G401.6 (cell line): ENCODE results near the gene NEU4.
"Not testable (repeated sequence)": the region's sequence is repeated elsewhere in the genome, so short reads cannot be mapped to it uniquely, and the experiment has no call there.

Source experiments
- FAIRE-seq: peaks from 2 replicates; lab custom pipeline; 2012; peaks lifted over from hg19 to GRCh38; lab: Jason Lieb, UNC

NEU4 gene

GRCh38 chr2:241814393-241814642 is 5.3 kb downstream of the NEU4 start:
- no peak for FAIRE-seq

- no peak for FAIRE-seq
These were observed 5.9 kb downstream of the NEU4 start for GRCh38 chr2:241814643-241815476.

- no peak for FAIRE-seq
These were observed 6.8 kb downstream of the NEU4 start for GRCh38 chr2:241815477-241816430.

DNA sequence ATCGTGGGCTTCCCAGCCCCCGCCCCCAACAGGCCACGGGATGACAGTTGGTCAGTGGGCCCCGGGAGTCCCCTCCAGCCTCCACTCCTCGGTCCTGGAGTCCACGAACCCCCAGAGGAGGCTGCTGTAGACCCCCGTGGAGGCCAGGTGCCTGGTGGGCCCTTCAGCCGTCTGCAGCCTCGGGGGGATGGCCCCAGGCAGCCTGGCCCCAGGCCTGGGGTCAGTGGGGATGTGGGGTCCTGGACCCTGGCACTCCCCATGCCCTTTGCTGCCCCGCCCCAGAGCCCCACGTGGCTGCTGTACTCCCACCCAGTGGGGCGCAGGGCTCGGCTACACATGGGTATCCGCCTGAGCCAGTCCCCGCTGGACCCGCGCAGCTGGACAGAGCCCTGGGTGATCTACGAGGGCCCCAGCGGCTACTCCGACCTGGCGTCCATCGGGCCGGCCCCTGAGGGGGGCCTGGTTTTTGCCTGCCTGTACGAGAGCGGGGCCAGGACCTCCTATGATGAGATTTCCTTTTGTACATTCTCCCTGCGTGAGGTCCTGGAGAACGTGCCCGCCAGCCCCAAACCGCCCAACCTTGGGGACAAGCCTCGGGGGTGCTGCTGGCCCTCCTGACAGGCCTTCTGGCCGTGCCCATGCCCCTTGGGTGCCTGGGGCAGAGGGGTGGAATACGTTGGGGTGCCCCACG is 7.6 kb downstream of the NEU4 start:
- FAIRE-seq: no peak

DNA sequence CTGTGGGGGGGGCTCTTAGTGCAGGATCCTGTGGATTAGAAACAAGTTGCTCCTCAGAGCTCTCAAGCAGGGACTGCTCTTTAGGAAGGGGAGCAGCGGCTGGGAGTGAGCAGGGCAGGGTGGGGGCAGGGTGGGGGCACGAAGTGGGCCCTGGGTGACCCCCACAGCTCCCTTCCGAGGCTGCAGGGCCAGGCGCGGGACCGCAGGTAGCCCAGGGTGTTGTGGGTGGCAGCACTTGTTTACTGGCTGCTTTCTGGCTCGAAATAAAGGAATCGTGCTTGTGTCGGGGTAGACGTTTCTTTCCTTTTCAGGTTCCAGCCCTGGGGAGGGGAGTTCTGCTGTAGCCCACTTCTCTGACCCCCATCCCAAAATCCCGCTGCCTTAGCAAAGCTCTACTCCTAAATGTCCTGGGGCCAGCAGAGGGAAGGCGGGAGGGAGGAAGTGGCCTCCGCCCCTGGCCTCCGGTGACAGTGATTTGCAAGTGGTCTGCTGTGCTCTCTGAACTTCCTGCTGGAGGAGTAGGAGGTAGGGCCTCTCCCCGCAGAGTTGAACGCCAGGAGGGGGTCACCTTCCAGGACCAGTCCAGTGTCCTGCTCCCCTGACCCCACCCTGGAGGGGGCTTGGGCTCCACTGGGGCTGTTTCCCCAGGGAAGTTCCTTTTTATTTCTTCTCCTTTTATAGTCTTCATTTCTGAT is 8.3 kb downstream of the NEU4 start:
- no peak for FAIRE-seq

- not testable (repeated sequence) for FAIRE-seq
These were observed 8.8 kb downstream of the NEU4 start for GRCh38 chr2:241817821-241818215.

DNA sequence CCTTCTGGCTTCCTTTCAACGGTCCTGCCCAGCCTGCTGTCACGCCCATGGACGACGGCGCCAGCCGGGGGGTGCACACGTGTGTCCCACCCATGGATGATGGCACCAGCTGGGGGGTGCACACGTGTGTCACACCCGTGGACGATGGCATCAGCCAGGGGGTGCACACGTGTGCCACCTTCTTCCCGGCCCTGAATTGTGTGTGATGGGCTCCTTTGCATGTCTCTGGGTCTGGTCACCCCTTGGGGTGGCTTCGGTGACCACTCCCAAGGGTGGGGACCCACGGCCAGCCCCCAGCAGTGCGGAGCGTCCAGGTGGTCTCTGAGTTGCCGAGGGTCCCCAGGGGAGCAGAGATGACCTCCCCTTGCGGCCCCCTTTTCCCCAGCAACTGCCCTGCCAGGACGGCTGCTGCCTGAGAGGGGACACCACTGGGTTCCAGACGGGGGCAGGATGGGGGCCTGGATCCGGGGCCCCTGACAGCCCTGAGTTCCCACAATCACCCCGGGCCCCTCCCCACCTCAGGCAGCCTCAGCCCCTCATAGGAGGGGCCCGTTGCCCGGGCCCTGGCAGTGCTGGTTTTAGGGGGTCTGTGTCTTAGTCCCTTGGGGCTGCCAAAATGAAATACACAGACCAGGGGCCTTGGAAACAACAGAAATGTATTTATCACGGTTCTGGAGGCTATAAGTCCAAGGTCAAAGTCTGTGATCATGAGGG is 9.4 kb downstream of the NEU4 start:
- FAIRE-seq: no peak

DNA sequence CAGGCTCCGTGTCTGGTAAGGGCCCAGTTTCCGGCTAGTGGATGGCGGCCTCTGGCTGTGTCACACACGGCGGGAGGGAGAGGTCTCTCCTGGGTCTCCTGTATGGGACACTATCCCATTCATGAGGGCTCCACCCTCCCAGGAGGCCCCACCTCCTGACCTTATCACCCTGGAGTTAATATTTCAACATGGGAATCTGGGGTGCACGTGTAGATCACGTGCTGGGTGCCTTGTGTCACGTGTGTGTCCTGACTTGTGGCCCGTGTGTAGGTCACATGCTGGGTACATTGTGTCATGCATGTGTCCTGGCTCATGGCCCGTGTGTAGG is 9.9 kb downstream of the NEU4 start:
- FAIRE-seq: no peak

- not testable (repeated sequence) for FAIRE-seq
These were observed 11.1 kb downstream of the NEU4 start for GRCh38 chr2:241819947-241820624.

DNA sequence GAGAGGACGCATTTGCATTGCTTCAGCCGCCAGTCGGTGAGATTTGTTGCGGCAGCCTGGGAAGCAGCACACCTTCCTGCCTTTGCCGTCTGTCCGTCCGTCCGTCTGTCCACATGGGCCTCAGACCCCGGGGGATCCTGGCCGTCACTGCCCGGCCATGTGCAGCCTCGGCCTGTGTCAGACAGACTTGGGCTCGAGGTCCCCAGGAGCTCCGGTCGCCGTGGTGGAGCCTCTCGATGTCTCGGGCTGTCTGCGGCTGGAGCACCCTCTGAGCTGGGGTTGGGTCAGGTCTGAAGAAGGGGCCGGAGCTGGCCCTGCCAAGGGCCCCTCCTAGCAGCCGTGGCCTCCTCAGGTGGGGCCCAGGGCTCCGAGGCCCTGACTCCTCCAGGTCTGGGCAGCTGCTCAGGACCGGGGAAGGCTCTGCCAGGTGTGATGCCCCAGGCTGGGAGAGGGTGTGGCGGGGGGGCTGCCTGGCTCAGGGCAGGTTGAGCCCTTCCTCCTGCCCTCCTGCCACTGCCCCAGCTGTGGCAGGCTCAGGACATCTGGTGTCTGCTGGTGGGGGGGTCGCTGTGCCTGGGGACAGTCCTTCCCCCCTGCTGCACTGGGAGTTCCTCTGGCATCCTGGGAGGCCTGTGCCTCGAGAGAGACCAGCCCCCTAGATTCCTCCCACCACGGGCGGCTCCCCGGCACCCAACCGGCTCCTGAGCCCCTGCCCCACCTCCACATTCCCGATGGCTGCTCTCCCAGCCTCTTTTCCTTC is 11.8 kb downstream of the NEU4 start:
- FAIRE-seq: no peak

GRCh38 chr2:241821460-241822263 is 12.7 kb downstream of the NEU4 start:
- no peak for FAIRE-seq

GRCh38 chr2:241822264-241822623 is 13.3 kb downstream of the NEU4 start:
- FAIRE-seq: no peak

DNA sequence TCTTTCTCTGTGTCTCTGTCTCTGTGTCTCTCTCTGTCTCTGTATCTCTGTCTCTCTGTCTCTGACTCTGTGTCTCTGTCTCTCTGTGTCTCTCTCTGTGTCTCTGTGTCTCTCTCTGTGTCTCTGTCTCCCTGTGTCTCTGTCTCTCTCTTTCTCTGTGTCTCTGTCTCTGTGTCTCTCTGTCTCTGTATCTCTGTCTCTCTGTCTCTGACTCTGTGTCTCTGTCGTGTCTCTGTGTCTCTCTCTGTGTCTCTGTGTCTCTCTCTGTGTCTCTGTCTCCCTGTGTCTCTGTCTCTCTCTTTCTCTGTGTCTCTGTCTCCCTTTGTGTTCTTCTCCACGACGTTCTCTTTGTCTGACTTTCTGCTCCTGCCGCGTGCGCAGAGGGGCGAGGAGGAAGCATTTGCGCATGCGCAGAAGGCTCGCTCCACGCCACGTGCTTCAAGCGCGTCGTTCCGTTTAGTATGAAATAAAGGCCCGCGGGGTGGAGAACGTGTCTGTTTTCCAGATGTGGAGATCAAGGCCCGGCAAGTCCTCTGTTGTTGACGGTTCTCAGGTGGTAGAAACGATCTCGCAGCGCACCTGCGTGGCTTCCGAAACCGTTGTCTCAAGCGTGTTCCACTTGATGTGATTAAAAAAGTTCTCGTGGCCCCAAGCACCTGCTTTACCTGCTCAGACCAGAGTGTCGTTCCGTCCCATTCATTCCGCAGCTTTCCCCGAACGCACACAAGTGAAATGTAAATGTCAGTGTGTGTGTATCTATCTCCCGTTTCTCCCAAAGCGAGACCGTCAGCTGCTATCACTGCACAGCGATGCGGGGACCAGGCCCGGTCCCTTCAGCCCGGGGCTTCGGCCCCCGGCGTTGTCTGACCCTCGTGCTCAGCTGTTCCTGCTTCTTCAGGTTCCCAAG is 14.8 kb downstream of the NEU4 start:
- not testable (repeated sequence) for FAIRE-seq

DNA sequence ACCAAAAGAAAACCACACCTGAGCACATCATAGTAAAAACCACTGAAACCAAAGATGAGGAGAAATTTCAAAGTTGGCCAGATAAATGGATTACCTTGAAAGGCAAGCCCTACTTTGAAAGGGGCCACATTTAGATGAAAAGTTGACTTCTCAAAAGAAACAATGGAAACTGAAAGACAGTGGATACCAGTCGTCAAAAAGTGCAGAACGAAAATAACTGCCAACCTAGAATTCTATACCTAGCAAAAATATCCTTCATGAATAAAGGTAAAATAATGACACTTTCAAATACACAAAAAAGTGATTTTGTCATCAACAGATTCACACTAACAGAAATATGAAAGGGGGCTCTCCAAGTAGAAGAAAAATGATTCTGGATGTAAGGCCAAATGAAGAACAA is 18.4 kb downstream of the NEU4 start:
- no peak for FAIRE-seq

DNA sequence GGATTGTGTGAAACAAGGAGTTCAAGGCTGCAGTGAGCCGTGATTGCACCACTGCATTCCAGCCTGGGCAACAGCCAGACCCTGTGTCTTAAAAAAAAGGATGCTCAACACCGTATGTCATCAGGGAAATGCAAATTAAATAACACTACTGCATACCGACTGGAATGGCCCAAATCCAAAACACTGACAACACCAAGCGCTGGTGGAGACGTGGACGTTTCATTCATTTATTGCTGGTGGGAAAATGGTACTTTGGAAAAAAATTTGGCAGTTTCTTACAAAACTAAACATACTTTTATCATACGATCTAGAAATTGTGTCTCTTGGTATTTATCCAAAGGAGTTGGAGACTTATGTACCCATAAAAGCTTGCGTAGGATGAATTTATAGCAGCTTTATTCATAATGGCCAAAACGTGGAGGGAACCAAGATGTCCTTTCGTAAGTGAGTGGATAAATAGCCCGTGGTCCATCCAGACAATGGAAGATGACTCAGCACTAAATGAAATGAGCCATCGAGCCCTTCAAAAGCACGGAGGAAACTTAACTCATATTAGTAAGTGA is 24.2 kb downstream of the NEU4 start:
- no peak for FAIRE-seq

- FAIRE-seq: not testable (repeated sequence)
These were observed 24.9 kb downstream of the NEU4 start for GRCh38 chr2:241833756-241834526.

DNA sequence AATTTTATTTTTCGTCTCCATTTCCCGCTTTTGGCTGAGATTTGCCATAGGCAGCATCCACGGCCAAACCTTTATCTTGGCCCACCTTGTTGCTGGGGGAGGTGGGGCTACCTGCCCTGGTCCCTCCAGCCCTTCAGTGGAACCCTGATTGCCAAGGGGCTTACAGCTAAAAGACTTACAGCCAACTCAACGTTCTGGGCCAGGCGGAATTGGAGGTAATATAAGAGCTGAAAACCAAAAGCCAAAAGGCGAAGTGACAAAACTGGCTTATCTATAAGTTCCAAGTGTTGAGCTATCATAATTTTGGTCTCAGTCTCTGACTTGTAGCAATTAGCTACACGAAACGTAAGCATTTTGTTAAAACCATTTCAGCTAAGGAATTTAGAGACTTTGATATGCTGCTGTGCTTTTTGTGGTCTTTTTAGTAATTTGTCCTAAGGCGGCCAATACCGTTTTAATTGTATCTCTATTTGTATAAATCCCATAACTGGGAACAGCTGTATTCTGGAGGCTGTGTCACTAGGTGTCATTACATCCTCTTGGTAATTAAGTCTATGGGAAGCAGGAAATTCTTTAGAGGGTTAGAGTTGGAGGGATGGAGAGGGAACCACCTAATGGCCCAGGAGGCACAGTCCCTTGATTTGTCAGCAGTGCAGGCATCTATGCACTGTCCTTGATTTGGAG is 25.7 kb downstream of the NEU4 start:
- no peak for FAIRE-seq
